B cell (primary cell): ENCODE results near the gene CCDC170. TPM values are rescaled to one million over a fixed set of nuclear protein-coding genes. Genes with fewer than 3 reads are reported as not detected.

Experiments used
- ATAC-seq: fragments of 200-7000 bp; cut with Tn5 transposase; one replicate; pipeline ENCODE4 v1.10.0; 2021; ENCODE audit warnings: low read depth, mild to moderate bottlenecking, moderate number of reproducible peaks, moderate library complexity
- CTCF ChIA-PET: fragments of 350-600 bp; sonication (Branson Sonifier 250); formaldehyde crosslinking; loops from one replicate; lab custom pipeline; 2021; ENCODE audit warnings: antibody characterized with exemption, inconsistent platforms; lab: Charles Lee
- POLR2A ChIA-PET: fragments of 350-600 bp; sonication (Branson Sonifier 250); formaldehyde crosslinking; loops from one replicate; lab custom pipeline; 2021; ENCODE audit warnings: antibody characterized with exemption; lab: Charles Lee
- DNase-seq: peaks from one replicate; pipeline ENCODE4 v3.0.0; 2013
- H2AFZ ChIP-seq: 2 replicates; pipeline ENCODE4 v1.6.1; 2012; ENCODE audit warnings: mild to moderate bottlenecking, low read depth, low read length; ENCODE audit not compliant: insufficient read depth, poor library complexity, severe bottlenecking
- H3K27ac ChIP-seq, 2 donors: 1 replicate in 1 of 2; 2 replicates in 1 of 2; pipeline ENCODE4 v1.5.1; 2012 to 2013; ENCODE audit warnings: low read length in 2 of 2, mild to moderate bottlenecking in 2 of 2, moderate library complexity in 1 of 2
- H3K27me3 ChIP-seq, 4 experiments: fragments of 200-600 bp in 1 of 4; sonication (generic) in 1 of 4; replicated peaks in 1 of 4; 1 replicate in 2 of 4; 2 replicates in 2 of 4; pipeline versions ENCODE4 v1.6.1 to v1.7.0; 2013 to 2016; ENCODE audit warnings: low read length in 3 of 4, mild to moderate bottlenecking in 2 of 4, mixed read lengths in 1 of 4, moderate library complexity in 1 of 4; ENCODE audit not compliant: insufficient read depth in 4 of 4, control insufficient read depth in 3 of 4; ENCODE audit errors: control extremely low read depth in 1 of 4
- H3K36me3 ChIP-seq, 2 experiments: replicated peaks in 1 of 2; 1 replicate in 1 of 2; 2 replicates in 1 of 2; pipeline versions ENCODE4 v1.6.1 to v1.7.1; 2013; ENCODE audit warnings: low read length in 1 of 2; ENCODE audit not compliant: insufficient read depth in 2 of 2, control insufficient read depth in 1 of 2; ENCODE audit errors: control extremely low read depth in 1 of 2, extremely low read depth in 1 of 2
- H3K4me1 ChIP-seq, 2 donors: fragments of 200-600 bp in 1 of 2; sonication (generic) in 1 of 2; 1 replicate in 1 of 2; 2 replicates in 1 of 2; pipeline versions ENCODE4 v1.5.1 to v1.6.1; 2013 to 2017; ENCODE audit warnings: low read length in 2 of 2; ENCODE audit not compliant: control insufficient read depth in 2 of 2, insufficient read depth in 2 of 2
- H3K4me2 ChIP-seq: replicated peaks from 2 replicates; pipeline ENCODE3; 2012; ENCODE audit warnings: mild to moderate bottlenecking, low read depth, low read length; ENCODE audit not compliant: poor library complexity, severe bottlenecking
- H3K4me3 ChIP-seq, 5 experiments: fragments of 200-600 bp in 1 of 5; sonication (generic) in 1 of 5; 1 replicate in 3 of 5; 2 replicates in 2 of 5; pipeline versions ENCODE4 v1.5.1 to v1.7.0; 2011 to 2016; ENCODE audit warnings: low read length in 4 of 5, mild to moderate bottlenecking in 4 of 5, low read depth in 2 of 5, control low read depth in 1 of 5, moderate library complexity in 1 of 5; ENCODE audit not compliant: insufficient read depth in 1 of 5; ENCODE audit errors: control extremely low read depth in 1 of 5, extremely low read depth in 1 of 5
- H3K79me2 ChIP-seq: fragments of 200-600 bp; sonication (generic); one replicate; pipeline ENCODE4 v1.6.0; 2016; ENCODE audit warnings: low read length; ENCODE audit not compliant: control insufficient read depth, insufficient read depth
- H3K9ac ChIP-seq: fragments of 200-600 bp; sonication (generic); 2 replicates; pipeline ENCODE4 v1.6.1; 2017; ENCODE audit warnings: mild to moderate bottlenecking, low read length, moderate library complexity
- H3K9me3 ChIP-seq, 3 donors: one replicate each; pipeline versions ENCODE4 v1.6.1 to v1.7.1; 2013; ENCODE audit warnings: low read length in 2 of 3; ENCODE audit not compliant: control insufficient read depth in 2 of 3, insufficient read depth in 1 of 3; ENCODE audit errors: control extremely low read depth in 1 of 3
- H4K20me1 ChIP-seq: 2 replicates; pipeline ENCODE4 v1.6.0; 2012; ENCODE audit warnings: mild to moderate bottlenecking, low read length; ENCODE audit not compliant: insufficient read depth, control insufficient read depth, poor library complexity, severe bottlenecking
- H3K27ac Mint-ChIP-seq: one replicate; pipeline ENCODE4 v1.8.0; 2021; ENCODE audit warnings: mixed read lengths
- H3K27me3 Mint-ChIP-seq: one replicate; pipeline ENCODE4 v1.8.0; 2021; ENCODE audit warnings: mixed read lengths
- H3K4me1 Mint-ChIP-seq: one replicate; pipeline ENCODE4 v1.8.0; 2021; ENCODE audit warnings: mixed read lengths
- H3K4me3 Mint-ChIP-seq: one replicate; pipeline ENCODE4 v1.8.0; 2021; ENCODE audit warnings: mixed read lengths
- H3K9me3 Mint-ChIP-seq: one replicate; pipeline ENCODE4 v1.8.0; 2022; ENCODE audit warnings: mixed read lengths; ENCODE audit not compliant: insufficient read depth
- CTCF ChIP-seq: fragments of 200-600 bp; IDR thresholded peaks from one replicate; pipeline ENCODE4 v1.8.0; 2022; ENCODE audit warnings: antibody characterized with exemption, mild to moderate bottlenecking
- EZH2 ChIP-seq: IDR thresholded peaks from 2 replicates; pipeline ENCODE4 v1.6.1; 2012; ENCODE audit warnings: borderline replicate concordance, low read depth, mild to moderate bottlenecking, moderate library complexity, low read length; ENCODE audit not compliant: insufficient read depth, poor library complexity, severe bottlenecking
- WGBS: methylation state at CpG from one replicate; pipeline ENCODE4 v1.1.5; 2013; ENCODE audit warnings: missing lambda C conversion rate; ENCODE audit not compliant: insufficient coverage; 5-methylcytosine and 5-hydroxymethylcytosine counted together
- intact Hi-C: fragments of 100-400 bp; cut with micrococcal nuclease; formaldehyde crosslinking; loops from one replicate; pipeline ENCODE4 v1.10.0; 2022
- polyA plus RNA-seq: library from polyadenylated mRNA; depleted of rRNA; stranded (reverse); fragments of >200 nt; gene quantifications from 2 replicates; pipeline ENCODE4 v1.2.3, GENCODE V29; 2012
- total RNA-seq, 2 donors: library from RNA; stranded (reverse); fragments of 120-200 nt in 1 of 2; gene quantifications; 1 replicate in 1 of 2; 2 replicates in 1 of 2; pipeline versions ENCODE4 v1.2.3 to v1.2.4, GENCODE V29; 2013 to 2022

The CCDC170 gene
- total and polyA plus RNA-seq, 2 donors (not counting 1 experiment from before 2014, with no cell fraction given): 0.01 TPM; not detected in 1

GRCh38 chr6:151647976-151648639 is 154.3 kb downstream of the CCDC170 start:
- Mint-ChIP-seq H3K27me3 (peaks cover 42% of the 10 kb centered on the region), H3K4me1 (no peaks in the 10 kb centered on the region), H3K4me3 (no peak overlapping the region), H3K27ac (no peak overlapping the region), H3K9me3 (no peaks in the 10 kb centered on the region)
- no peak overlapping the region for H3K9ac ChIP-seq
- TF ChIP-seq CTCF (no peak), EZH2 (no peak)
- no peaks in the 10 kb centered on the region for H3K4me1 ChIP-seq
- H3K27me3 ChIP-seq: peaks cover 0 to 9% (median 0%) of the 10 kb centered on the region in 4 experiments
- no peak overlapping the region for H2AFZ ChIP-seq
- no peak for ATAC-seq
- no peak overlapping the region for H3K4me3 ChIP-seq
- H3K9me3 ChIP-seq: peaks cover 0 to 8% (median 0%) of the 10 kb centered on the region in 3 donors
- no peak overlapping the region for H3K27ac ChIP-seq
- H4K20me1 ChIP-seq: no peaks in the 10 kb centered on the region
- no peaks in the 10 kb centered on the region for H3K36me3 ChIP-seq
- intact Hi-C loops: no loop called here
- 90% methylated on average over 12 of the region's 12 CpGs for WGBS
- ChIA-PET POLR2A (no interaction called here), CTCF (no interaction called here)
- H3K79me2 ChIP-seq: no peaks in the 10 kb centered on the region
- H3K4me2 ChIP-seq: no peak overlapping the region
- DNase-seq: peak; percentile 3

GRCh38 chr6:151649835-151650234 is 156.0 kb downstream of the CCDC170 start:
- no peak overlapping the region for H3K4me2 ChIP-seq
- H3K4me3 ChIP-seq: no peak overlapping the region
- Mint-ChIP-seq H3K9me3 (peaks cover 3% of the 10 kb centered on the region), H3K27ac (no peak overlapping the region), H3K27me3 (peaks cover 36% of the 10 kb centered on the region), H3K4me1 (no peaks in the 10 kb centered on the region), H3K4me3 (no peak overlapping the region)
- DNase-seq (no peak), ATAC-seq (no peak)
- no peak overlapping the region for H2AFZ ChIP-seq
- peaks cover 0 to 12% (median 2%) of the 10 kb centered on the region in 3 donors for H3K9me3 ChIP-seq
- H3K27me3 ChIP-seq: peaks cover 0 to 9% (median 0%) of the 10 kb centered on the region in 4 experiments
- POLR2A ChIA-PET: no interaction called here
- no peaks in the 10 kb centered on the region for H3K36me3 ChIP-seq
- TF ChIP-seq CTCF (no peak), EZH2 (no peak)
- H4K20me1 ChIP-seq: no peaks in the 10 kb centered on the region
- WGBS: no CpG with 5 or more reads among the region's 4 CpGs
- intact Hi-C loops: no loop called here
- no peak overlapping the region for H3K9ac ChIP-seq
- H3K27ac ChIP-seq: no peak overlapping the region
- CTCF ChIA-PET: no interaction called here
- H3K79me2 ChIP-seq: no peaks in the 10 kb centered on the region
- H3K4me1 ChIP-seq: no peaks in the 10 kb centered on the region
